Activated CD8-positive, alpha-beta memory T cell treated with anti-CD3 and anti-CD28 coated beads, Interleukin-2, amount 10 ng/mL, durations not matched to agents 7 days and 5 days (primary cell): Measurements from ENCODE around the gene CORO2A. TPM values are rescaled to one million over a fixed set of nuclear protein-coding genes. Genes with fewer than 3 reads are reported as not detected.

ENCODE experiments used
- ATAC-seq: fragments of 150-1000 bp; cut with Tn5 transposase; one replicate; pipeline ENCODE4 v1.10.0; 2021; ENCODE audit warnings: moderate library complexity
- CTCF ChIA-PET: fragments of 350-600 bp; sonication (Branson Sonifier 250); formaldehyde crosslinking; loops from one replicate; lab custom pipeline; 2021; ENCODE audit warnings: antibody characterized with exemption; lab: Charles Lee
- DNase-seq: peaks from one replicate; pipeline ENCODE4 v3.0.0-alpha.2; 2020
- H3K27ac Mint-ChIP-seq: one replicate; pipeline ENCODE4 v1.8.0; 2021; ENCODE audit warnings: mild to moderate bottlenecking, mixed read lengths
- H3K27me3 Mint-ChIP-seq: one replicate; pipeline ENCODE4 v1.8.0; 2021; ENCODE audit warnings: mixed read lengths
- H3K36me3 Mint-ChIP-seq: one replicate; pipeline ENCODE4 v1.8.0; 2021; ENCODE audit warnings: mild to moderate bottlenecking, mixed read lengths
- H3K4me1 Mint-ChIP-seq: one replicate; pipeline ENCODE4 v1.8.0; 2021; ENCODE audit warnings: mixed read lengths
- H3K4me3 Mint-ChIP-seq: one replicate; pipeline ENCODE4 v1.8.0; 2021; ENCODE audit warnings: mild to moderate bottlenecking, moderate library complexity, mixed read lengths
- H3K9me3 Mint-ChIP-seq: one replicate; pipeline ENCODE4 v1.8.0; 2022; ENCODE audit warnings: low read depth, mixed read lengths
- total RNA-seq, 2 experiments: library from RNA; stranded (reverse); gene quantifications; one replicate each; pipeline ENCODE4 v1.2.3, GENCODE V29; 2021

CORO2A gene
- total RNA-seq, 2 experiments from 2014 or later, result 6.2 to 11.5 TPM

- Mint-ChIP-seq H3K36me3 (no peaks in the 10 kb centered on the region), H3K4me1 (peaks cover 54% of the 10 kb centered on the region), H3K27me3 (no peaks in the 10 kb centered on the region), H3K27ac (peak overlapping the region; percentile 91), H3K4me3 (peak overlapping the region; percentile 46), H3K9me3 (no peaks in the 10 kb centered on the region)
- ATAC-seq (peak; percentile 99), DNase-seq (peak; percentile 88)
- CTCF ChIA-PET, result interaction anchor here (1.9 kb wide), 1 partner anchor 16 kb away, joined by 4 read pairs; no protein-coding TSS in a partner anchor
Measured at GRCh38 chr9:98168941-98169488, 23.4 kb downstream of the CORO2A start.

GRCh38 chr9:98168153-98168780 lies 24.2 kb downstream of the CORO2A start:
- Mint-ChIP-seq H3K27ac (no peak overlapping the region), H3K9me3 (no peaks in the 10 kb centered on the region), H3K4me1 (peaks cover 61% of the 10 kb centered on the region), H3K36me3 (no peaks in the 10 kb centered on the region), H3K4me3 (peak overlapping the region; percentile 46), H3K27me3 (no peaks in the 10 kb centered on the region)
- no peak for DNase-seq
- ATAC-seq, result no peak
- CTCF ChIA-PET, result interaction anchor here (0.5 to 1.3 kb wide), 3 partner anchors 37 to 95 kb away, joined by 3 to 5 read pairs (median 5); partner anchors contain the start of gene TBC1D2

GRCh38 chr9:98164912-98165311 lies 27.5 kb downstream of the CORO2A start:
- DNase-seq (no peak), ATAC-seq (no peak)
- Mint-ChIP-seq H3K27me3 (no peaks in the 10 kb centered on the region), H3K9me3 (no peaks in the 10 kb centered on the region), H3K27ac (no peak overlapping the region), H3K36me3 (no peaks in the 10 kb centered on the region), H3K4me1 (peaks cover 65% of the 10 kb centered on the region), H3K4me3 (no peak overlapping the region)
- CTCF ChIA-PET, result no interaction called here

GRCh38 chr9:98162613-98163012 lies 29.8 kb downstream of the CORO2A start:
- Mint-ChIP-seq H3K4me3 (no peak overlapping the region), H3K27ac (no peak overlapping the region), H3K4me1 (peaks cover 60% of the 10 kb centered on the region), H3K36me3 (no peaks in the 10 kb centered on the region), H3K27me3 (no peaks in the 10 kb centered on the region), H3K9me3 (no peaks in the 10 kb centered on the region)
- CTCF ChIA-PET, result interaction anchor here (1.2 to 1.8 kb wide), 2 partner anchors 13 to 94 kb away, joined by 3 read pairs; no protein-coding TSS in a partner anchor
- no peak for DNase-seq
- no peak for ATAC-seq

- CTCF ChIA-PET, result interaction anchor here (1.2 to 1.8 kb wide), 2 partner anchors 12 to 95 kb away, joined by 3 read pairs; no protein-coding TSS in a partner anchor
- H3K9me3 Mint-ChIP-seq, result no peaks in the 10 kb centered on the region
- no peaks in the 10 kb centered on the region for H3K27me3 Mint-ChIP-seq
- H3K4me1 Mint-ChIP-seq, result peaks cover 55% of the 10 kb centered on the region
- ATAC-seq (no peak), DNase-seq (no peak)
- no peak overlapping the region for H3K4me3 Mint-ChIP-seq
- H3K36me3 Mint-ChIP-seq, result no peaks in the 10 kb centered on the region
- H3K27ac Mint-ChIP-seq, result no peak overlapping the region
Measured at GRCh38 chr9:98161851-98162250, 30.6 kb downstream of the CORO2A start.

- no peak overlapping the region for H3K27ac Mint-ChIP-seq
- no peak for ATAC-seq
- CTCF ChIA-PET, result interaction anchor here (1.3 to 1.7 kb wide), 2 partner anchors 38 to 45 kb away, joined by 3 to 5 read pairs; no protein-coding TSS in a partner anchor
- no peak overlapping the region for H3K4me3 Mint-ChIP-seq
- peaks cover 6% of the 10 kb centered on the region for H3K36me3 Mint-ChIP-seq
- H3K9me3 Mint-ChIP-seq, result no peaks in the 10 kb centered on the region
- DNase-seq, result no peak
- peaks cover 41% of the 10 kb centered on the region for H3K4me1 Mint-ChIP-seq
- no peaks in the 10 kb centered on the region for H3K27me3 Mint-ChIP-seq
Measured at GRCh38 chr9:98159790-98160189, 32.6 kb downstream of the CORO2A start.

GRCh38 chr9:98159301-98159700 lies 33.1 kb downstream of the CORO2A start:
- Mint-ChIP-seq H3K27me3 (no peaks in the 10 kb centered on the region), H3K9me3 (no peaks in the 10 kb centered on the region), H3K4me3 (no peak overlapping the region), H3K36me3 (peaks cover 6% of the 10 kb centered on the region), H3K4me1 (peaks cover 36% of the 10 kb centered on the region), H3K27ac (peak overlapping the region; percentile 25)
- DNase-seq (no peak), ATAC-seq (no peak)
- CTCF ChIA-PET, result interaction anchor here (1.0 to 1.7 kb wide), 4 partner anchors 38 to 58 kb away, joined by 3 to 5 read pairs (median 4); no protein-coding TSS in a partner anchor

GRCh38 chr9:98158071-98158831 lies 34.2 kb downstream of the CORO2A start:
- H3K27ac Mint-ChIP-seq, result peak overlapping the region; percentile 64
- peaks cover 6% of the 10 kb centered on the region for H3K36me3 Mint-ChIP-seq
- H3K4me1 Mint-ChIP-seq, result peaks cover 25% of the 10 kb centered on the region
- H3K27me3 Mint-ChIP-seq, result no peaks in the 10 kb centered on the region
- peak; percentile 54 for DNase-seq
- peak; percentile 85 for ATAC-seq
- CTCF ChIA-PET, result interaction anchor here (1.0 to 1.1 kb wide), 2 partner anchors 45 to 57 kb away, joined by 3 to 4 read pairs; no protein-coding TSS in a partner anchor
- H3K4me3 Mint-ChIP-seq, result no peak overlapping the region
- no peaks in the 10 kb centered on the region for H3K9me3 Mint-ChIP-seq

- CTCF ChIA-PET, result no interaction called here
- ATAC-seq, result no peak
- no peaks in the 10 kb centered on the region for H3K27me3 Mint-ChIP-seq
- peaks cover 17% of the 10 kb centered on the region for H3K4me1 Mint-ChIP-seq
- H3K27ac Mint-ChIP-seq, result no peak overlapping the region
- no peak overlapping the region for H3K4me3 Mint-ChIP-seq
- peaks cover 6% of the 10 kb centered on the region for H3K36me3 Mint-ChIP-seq
- no peak for DNase-seq
- H3K9me3 Mint-ChIP-seq, result no peaks in the 10 kb centered on the region
Measured at GRCh38 chr9:98157372-98157771, 35.1 kb downstream of the CORO2A start.

- CTCF ChIA-PET, result no interaction called here
- no peaks in the 10 kb centered on the region for H3K27me3 Mint-ChIP-seq
- DNase-seq (no peak), ATAC-seq (no peak)
- H3K36me3 Mint-ChIP-seq, result peaks cover 6% of the 10 kb centered on the region
- no peak overlapping the region for H3K27ac Mint-ChIP-seq
- H3K4me3 Mint-ChIP-seq, result no peak overlapping the region
- H3K4me1 Mint-ChIP-seq, result peaks cover 23% of the 10 kb centered on the region
- no peaks in the 10 kb centered on the region for H3K9me3 Mint-ChIP-seq
Measured at GRCh38 chr9:98154678-98155077, 37.8 kb downstream of the CORO2A start.

- peaks cover 6% of the 10 kb centered on the region for H3K36me3 Mint-ChIP-seq
- no peak overlapping the region for H3K4me3 Mint-ChIP-seq
- CTCF ChIA-PET, result no interaction called here
- no peaks in the 10 kb centered on the region for H3K9me3 Mint-ChIP-seq
- ATAC-seq (no peak), DNase-seq (no peak)
- no peak overlapping the region for H3K27ac Mint-ChIP-seq
- no peaks in the 10 kb centered on the region for H3K27me3 Mint-ChIP-seq
- H3K4me1 Mint-ChIP-seq, result peaks cover 16% of the 10 kb centered on the region
Measured at GRCh38 chr9:98152526-98152925, 39.9 kb downstream of the CORO2A start.

- DNase-seq (no peak), ATAC-seq (no peak)
- Mint-ChIP-seq H3K36me3 (peaks cover 3% of the 10 kb centered on the region), H3K4me3 (no peak overlapping the region), H3K4me1 (peaks cover 31% of the 10 kb centered on the region), H3K27ac (no peak overlapping the region), H3K27me3 (no peaks in the 10 kb centered on the region), H3K9me3 (no peaks in the 10 kb centered on the region)
- CTCF ChIA-PET, result no interaction called here
Measured at GRCh38 chr9:98150721-98151120, 41.7 kb downstream of the CORO2A start.

GRCh38 chr9:98150164-98150563 lies 42.3 kb downstream of the CORO2A start:
- Mint-ChIP-seq H3K27ac (no peak overlapping the region), H3K27me3 (no peaks in the 10 kb centered on the region), H3K36me3 (peaks cover 1% of the 10 kb centered on the region), H3K4me1 (peaks cover 31% of the 10 kb centered on the region), H3K4me3 (no peak overlapping the region), H3K9me3 (no peaks in the 10 kb centered on the region)
- no peak for DNase-seq
- CTCF ChIA-PET, result interaction anchor here (0.8 kb wide), 1 partner anchor 12 kb away, joined by 3 read pairs; no protein-coding TSS in a partner anchor
- ATAC-seq, result no peak
